Muscle layer of duodenum (tissue), 2 donors: ENCODE measurements around the gene RSL1D1.
"Not testable (repeated sequence)": the region's sequence is repeated elsewhere in the genome, so short reads cannot be mapped to it uniquely, and the experiment has no call there.

Source experiments
- H3K27ac ChIP-seq: one replicate; pipeline ENCODE4 v1.7.0; 2013; ENCODE audit warnings: mild to moderate bottlenecking, low read length
- H3K27me3 ChIP-seq: one replicate; pipeline ENCODE4 v1.7.0; 2013; ENCODE audit warnings: low read depth, mild to moderate bottlenecking, control low read depth, low read length
- H3K36me3 ChIP-seq, 2 donors: one replicate each; pipeline ENCODE4 v1.7.0; 2013; ENCODE audit warnings: low read length in 2 of 2, control low read depth in 1 of 2, mild to moderate bottlenecking in 1 of 2; ENCODE audit not compliant: insufficient read depth in 2 of 2, control insufficient read depth in 1 of 2
- H3K4me1 ChIP-seq, 2 donors: one replicate each; pipeline ENCODE4 v1.7.0; 2013; ENCODE audit warnings: low read length in 2 of 2, mild to moderate bottlenecking in 2 of 2, control low read depth in 1 of 2, moderate library complexity in 1 of 2; ENCODE audit not compliant: insufficient read depth in 2 of 2, control insufficient read depth in 1 of 2
- H3K4me3 ChIP-seq, 2 donors: one replicate each; pipeline ENCODE4 v1.7.0; 2013; ENCODE audit warnings: low read length in 2 of 2, low read depth in 1 of 2, mild to moderate bottlenecking in 1 of 2
- H3K9me3 ChIP-seq, 2 donors: one replicate each; pipeline ENCODE4 v1.7.0; 2013; ENCODE audit warnings: low read length in 2 of 2, control low read depth in 1 of 2, mild to moderate bottlenecking in 1 of 2; ENCODE audit not compliant: control insufficient read depth in 1 of 2
- donor health status: healthy.

RSL1D1 gene

GRCh38 chr16:11843206-11843605, 8.1 kb downstream of the RSL1D1 start:
- Histone ChIP-seq H3K27me3 (no peaks in the 10 kb centered on the region), H3K9me3 (no peaks in the 10 kb centered on the region), H3K36me3 (peaks cover 70 to 87% of the 10 kb centered on the region in 2 donors), H3K4me3 (no peak overlapping the region), H3K4me1 (peaks cover 0 to 3% of the 10 kb centered on the region in 2 donors), H3K27ac (no peak overlapping the region)

- no peak overlapping the region for H3K4me3 ChIP-seq
- no peaks in the 10 kb centered on the region for H3K9me3 ChIP-seq
- H3K36me3 ChIP-seq: peaks cover 71 to 87% of the 10 kb centered on the region in 2 donors
- H3K27ac ChIP-seq: no peak overlapping the region
- H3K27me3 ChIP-seq: no peaks in the 10 kb centered on the region
- H3K4me1 ChIP-seq: no peaks in the 10 kb centered on the region
Observed at GRCh38 chr16:11841026-11841425, 10.3 kb downstream of the RSL1D1 start.

- H3K9me3 ChIP-seq: no peaks in the 10 kb centered on the region
- no peak overlapping the region for H3K27ac ChIP-seq
- no peaks in the 10 kb centered on the region for H3K27me3 ChIP-seq
- peaks cover 49 to 57% of the 10 kb centered on the region in 2 donors for H3K36me3 ChIP-seq
- H3K4me1 ChIP-seq: no peaks in the 10 kb centered on the region
- H3K4me3 ChIP-seq: no peak overlapping the region
Observed at GRCh38 chr16:11836650-11837244, 14.6 kb downstream of the RSL1D1 start.

- Histone ChIP-seq H3K36me3 (peaks cover 43 to 50% of the 10 kb centered on the region in 2 donors), H3K4me3 (no peak overlapping the region), H3K9me3 (no peaks in the 10 kb centered on the region), H3K4me1 (no peaks in the 10 kb centered on the region), H3K27ac (no peak overlapping the region), H3K27me3 (no peaks in the 10 kb centered on the region)
Observed at GRCh38 chr16:11835891-11836649, 15.3 kb downstream of the RSL1D1 start.

- H3K9me3 ChIP-seq: no peaks in the 10 kb centered on the region
- no peak overlapping the region for H3K27ac ChIP-seq
Observed at GRCh38 chr16:11835309-11835708, 16.0 kb downstream of the RSL1D1 start.

GRCh38 chr16:11833951-11834695, 17.2 kb downstream of the RSL1D1 start:
- H3K27ac ChIP-seq: no peak overlapping the region
- H3K4me3 ChIP-seq: no peak overlapping the region
- H3K36me3 ChIP-seq: peaks cover 25 to 31% of the 10 kb centered on the region in 2 donors
- H3K27me3 ChIP-seq: no peaks in the 10 kb centered on the region
- H3K9me3 ChIP-seq: no peaks in the 10 kb centered on the region
- no peaks in the 10 kb centered on the region for H3K4me1 ChIP-seq

More at GRCh38 chr16:11835309-11835708, 16.0 kb downstream of the RSL1D1 start:
- Histone ChIP-seq H3K36me3 (peaks cover 36 to 43% of the 10 kb centered on the region in 2 donors), H3K4me3 (no peak overlapping the region), H3K4me1 (no peaks in the 10 kb centered on the region), H3K27me3 (no peaks in the 10 kb centered on the region)

GRCh38 chr16:11828696-11829095, 22.6 kb downstream of the RSL1D1 start:
- no peaks in the 10 kb centered on the region for H3K27me3 ChIP-seq
- H3K27ac ChIP-seq: no peak overlapping the region
- no peaks in the 10 kb centered on the region for H3K9me3 ChIP-seq
- no peak overlapping the region for H3K4me3 ChIP-seq
- H3K36me3 ChIP-seq: no peaks in the 10 kb centered on the region
- H3K4me1 ChIP-seq: peaks cover 0 to 7% of the 10 kb centered on the region in 2 donors

- H3K36me3 ChIP-seq, H3K27ac ChIP-seq, H3K4me3 ChIP-seq, H3K9me3 ChIP-seq, H3K27me3 ChIP-seq, H3K4me1 ChIP-seq: not testable (repeated sequence)
Observed at GRCh38 chr16:11825520-11826165, 25.7 kb downstream of the RSL1D1 start.

- H3K27ac ChIP-seq: no peak overlapping the region
- H3K4me1 ChIP-seq: peaks cover 0 to 7% of the 10 kb centered on the region in 2 donors
- no peaks in the 10 kb centered on the region for H3K27me3 ChIP-seq
- no peaks in the 10 kb centered on the region for H3K36me3 ChIP-seq
- no peak overlapping the region for H3K4me3 ChIP-seq
- H3K9me3 ChIP-seq: no peaks in the 10 kb centered on the region
Observed at GRCh38 chr16:11824362-11824761, 27.0 kb downstream of the RSL1D1 start.

- not testable (repeated sequence) for H3K27me3 ChIP-seq, H3K27ac ChIP-seq, H3K4me1 ChIP-seq, H3K36me3 ChIP-seq, H3K4me3 ChIP-seq, H3K9me3 ChIP-seq
Observed at GRCh38 chr16:11823645-11824044, 27.7 kb downstream of the RSL1D1 start.

- Histone ChIP-seq H3K9me3 (no peaks in the 10 kb centered on the region), H3K27me3 (no peaks in the 10 kb centered on the region), H3K4me3 (no peak overlapping the region), H3K4me1 (peaks cover 0 to 7% of the 10 kb centered on the region in 2 donors), H3K27ac (no peak overlapping the region), H3K36me3 (no peaks in the 10 kb centered on the region)
Observed at GRCh38 chr16:11819798-11820197, 31.5 kb downstream of the RSL1D1 start.
